Activated T-cell treated with anti-CD3 and anti-CD28 coated beads, Interleukin-2, amount 50 U/mL, for 4 hours (primary cell): ENCODE data around the gene GIGYF1. TPM values are rescaled to one million over a fixed set of nuclear protein-coding genes. Genes with fewer than 3 reads are reported as not detected.
A peak's percentile ranks its signal among the peaks of the same experiment; 100 is the strongest.

Source experiments
- ATAC-seq, 2 donors: fragments of 200-7000 bp; cut with Tn5 transposase; one replicate each; pipeline ENCODE4 v1.10.0; 2021
- DNase-seq: peaks from one replicate; pipeline ENCODE4 v3.0.0-alpha.2; 2020
- H3K27me3 Mint-ChIP-seq: one replicate; pipeline ENCODE4 v1.8.0; 2021; ENCODE audit warnings: low read depth, mixed read lengths
- H3K36me3 Mint-ChIP-seq: one replicate; pipeline ENCODE4 v1.8.0; 2022; ENCODE audit warnings: mixed read lengths; ENCODE audit not compliant: insufficient read depth
- H3K4me1 Mint-ChIP-seq: one replicate; pipeline ENCODE4 v1.8.0; 2021; ENCODE audit warnings: low read depth, mixed read lengths
- H3K4me3 Mint-ChIP-seq: one replicate; pipeline ENCODE4 v1.8.0; 2021; ENCODE audit warnings: mild to moderate bottlenecking, moderate library complexity, mixed read lengths
- H3K9me3 Mint-ChIP-seq: one replicate; pipeline ENCODE4 v1.8.0; 2021; ENCODE audit warnings: mixed read lengths
- total RNA-seq, 3 donors: library from RNA; stranded (reverse); gene quantifications; one replicate each; pipeline ENCODE4 v1.2.1, GENCODE V29; 2021

The GIGYF1 gene
- total RNA-seq, 3 donors from 2014 or later: 56.2 to 88.3 (median 58.0) TPM

GRCh38 chr7:100655908-100656674 lies 38.0 kb downstream of the GIGYF1 start, which contains the start of gene ACTL6B:
Gene ACTL6B (minus strand): TSS chr7:100656448. CDS start chr7:100656354, 94 bp downstream.
- H3K4me3 Mint-ChIP-seq: no peak within 1 kb of the TSS
- H3K36me3 Mint-ChIP-seq: no peaks in the 10 kb centered on the region
- peak; percentile 65 to 78 for ATAC-seq
- no peaks in the 10 kb centered on the region for H3K9me3 Mint-ChIP-seq
- H3K27me3 Mint-ChIP-seq: peaks cover 49% of the 10 kb centered on the region
- no peak for DNase-seq
- H3K4me1 Mint-ChIP-seq: peaks cover 2% of the 10 kb centered on the region

- Mint-ChIP-seq H3K4me3 (no peak overlapping the region), H3K9me3 (no peaks in the 10 kb centered on the region), H3K4me1 (peaks cover 2% of the 10 kb centered on the region), H3K27me3 (peaks cover 54% of the 10 kb centered on the region), H3K36me3 (no peaks in the 10 kb centered on the region)
- DNase-seq (no peak), ATAC-seq (no peak)
Observed at GRCh38 chr7:100654908-100655831, 38.9 kb downstream of the GIGYF1 start.

- H3K36me3 Mint-ChIP-seq: no peaks in the 10 kb centered on the region
Observed at GRCh38 chr7:100649826-100650565, 44.1 kb downstream of the GIGYF1 start.

GRCh38 chr7:100642534-100642907 lies 51.5 kb downstream of the GIGYF1 start:
- ATAC-seq (peak; percentile 50 to 72), DNase-seq (no peak)
- Mint-ChIP-seq H3K4me1 (no peaks in the 10 kb centered on the region), H3K27me3 (peaks cover 12% of the 10 kb centered on the region), H3K4me3 (no peak overlapping the region), H3K36me3 (no peaks in the 10 kb centered on the region), H3K9me3 (no peaks in the 10 kb centered on the region)

More at GRCh38 chr7:100649826-100650565, 44.1 kb downstream of the GIGYF1 start:
- Mint-ChIP-seq H3K9me3 (no peaks in the 10 kb centered on the region), H3K4me3 (no peak overlapping the region), H3K27me3 (peaks cover 45% of the 10 kb centered on the region), H3K4me1 (peaks cover 2% of the 10 kb centered on the region)
- no peak for DNase-seq
- no peak for ATAC-seq

DNA sequence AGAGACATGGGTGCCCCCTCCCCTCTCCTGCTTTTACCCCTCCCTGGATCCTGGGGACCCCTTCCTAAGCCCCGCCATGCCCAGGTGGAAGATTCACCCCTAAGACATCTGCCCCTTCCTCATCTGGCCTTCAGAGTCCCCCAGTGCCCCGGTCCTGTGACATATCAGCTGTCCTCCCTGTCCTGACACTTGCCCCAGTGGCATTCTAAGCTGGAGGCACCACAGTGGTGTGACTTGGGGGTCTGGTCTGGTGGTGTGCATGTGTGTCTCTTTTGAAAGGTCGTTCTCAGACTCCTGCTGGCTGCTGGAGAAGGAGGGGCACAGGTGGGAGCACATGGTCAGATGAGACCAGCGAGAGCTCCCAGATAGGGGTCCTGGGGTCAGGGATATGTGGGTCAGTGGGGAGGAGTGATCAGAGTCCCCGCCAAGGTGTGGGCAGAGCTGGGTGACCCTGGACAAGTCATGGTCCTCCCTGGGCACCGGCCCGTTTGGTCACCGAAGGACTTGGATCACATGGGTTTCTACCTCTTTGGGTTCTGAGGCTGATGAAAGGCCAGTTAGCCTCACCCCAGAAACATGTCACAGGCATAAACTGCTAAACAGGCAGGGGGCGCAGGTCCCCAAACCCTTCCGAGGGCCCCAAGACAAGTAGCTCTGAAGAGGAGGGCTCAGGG lies 52.1 kb downstream of the GIGYF1 start:
- Mint-ChIP-seq H3K27me3 (peaks cover 9% of the 10 kb centered on the region), H3K36me3 (no peaks in the 10 kb centered on the region), H3K4me3 (no peak overlapping the region), H3K4me1 (no peaks in the 10 kb centered on the region), H3K9me3 (no peaks in the 10 kb centered on the region)
- DNase-seq: no peak
- ATAC-seq: no peak

DNA sequence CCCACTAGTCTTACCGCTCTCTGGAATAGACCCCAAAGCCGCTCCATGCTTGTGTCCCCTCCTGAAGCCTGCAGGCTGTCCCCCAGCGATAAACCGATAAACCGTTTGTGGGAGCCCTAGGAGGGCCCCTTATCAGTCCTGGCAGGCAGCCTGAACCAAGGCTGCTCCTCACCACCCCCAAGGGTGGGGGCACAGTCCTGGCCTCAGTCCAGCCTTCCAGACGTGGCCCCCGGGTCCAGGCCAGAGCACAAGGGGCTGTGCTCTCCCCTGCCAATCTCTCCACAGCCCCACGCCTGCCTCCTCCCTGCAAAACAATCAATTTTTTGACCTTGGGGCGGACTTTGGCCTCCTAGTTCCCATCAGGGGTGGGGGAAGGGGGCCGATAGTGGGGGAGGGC lies 52.6 kb downstream of the GIGYF1 start, which contains the start of gene TFR2:
TFR2 (minus strand) TSS at position 90 of the 397 bp plus-strand sequence; CDS start at position 47, 43 bp downstream.
- H3K4me3 Mint-ChIP-seq: no peak within 1 kb of the TSS
- no peaks in the 10 kb centered on the region for H3K4me1 Mint-ChIP-seq
- DNase-seq (no peak), ATAC-seq (no peak)
- H3K36me3 Mint-ChIP-seq: no peaks in the 10 kb centered on the region
- H3K27me3 Mint-ChIP-seq: peaks cover 5% of the 10 kb centered on the region
- H3K9me3 Mint-ChIP-seq: no peaks in the 10 kb centered on the region

DNA sequence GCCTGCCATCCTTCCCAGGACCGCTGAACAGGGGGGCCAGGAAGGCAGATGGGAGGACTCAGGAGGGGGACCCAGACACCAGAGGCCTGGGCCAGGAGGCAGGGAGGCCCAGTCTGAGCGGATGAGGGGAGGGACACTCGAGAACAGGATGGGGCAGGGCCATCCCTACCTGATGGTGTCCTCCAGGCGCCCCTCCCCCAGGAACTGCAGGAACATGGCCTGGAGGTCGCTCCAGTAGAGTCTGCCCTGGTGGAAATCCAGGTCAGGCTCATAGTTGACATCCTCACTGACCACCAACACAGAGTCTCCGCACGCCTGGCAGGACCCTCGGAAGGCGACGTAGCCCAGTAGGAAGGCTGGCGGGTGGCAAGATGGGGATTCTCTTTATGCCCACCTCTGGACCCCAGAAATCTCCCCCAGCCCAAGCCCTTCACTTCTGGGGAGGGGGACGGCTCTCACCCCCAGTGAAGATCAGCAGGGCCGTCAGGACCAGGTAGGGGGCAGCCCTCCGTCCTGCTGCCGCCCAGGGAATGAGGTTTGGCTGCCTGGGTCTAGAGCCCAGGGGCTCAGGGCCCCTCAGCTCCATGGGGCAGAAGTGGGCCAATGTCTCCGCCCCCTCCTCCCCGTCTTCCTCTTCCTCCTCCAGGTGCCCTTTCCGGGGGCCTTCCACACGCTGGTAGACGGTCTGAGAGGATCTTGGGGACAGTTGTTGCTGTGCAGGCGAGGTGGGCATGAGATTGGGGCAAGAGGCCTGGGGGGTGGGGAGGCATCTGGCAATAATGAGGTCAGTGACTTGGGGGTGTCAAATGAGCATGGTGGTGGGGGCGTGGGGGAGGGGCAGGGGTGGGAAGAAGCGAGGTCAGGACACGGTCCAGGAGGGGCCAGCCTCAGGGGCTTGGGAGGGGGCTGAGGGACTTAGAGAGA lies 53.3 kb downstream of the GIGYF1 start:
- no peak overlapping the region for H3K4me3 Mint-ChIP-seq
- ATAC-seq (no peak), DNase-seq (no peak)
- H3K4me1 Mint-ChIP-seq: no peaks in the 10 kb centered on the region
- peaks cover under 1% of the 10 kb centered on the region for H3K36me3 Mint-ChIP-seq
- no peaks in the 10 kb centered on the region for H3K9me3 Mint-ChIP-seq
- no peaks in the 10 kb centered on the region for H3K27me3 Mint-ChIP-seq

DNA sequence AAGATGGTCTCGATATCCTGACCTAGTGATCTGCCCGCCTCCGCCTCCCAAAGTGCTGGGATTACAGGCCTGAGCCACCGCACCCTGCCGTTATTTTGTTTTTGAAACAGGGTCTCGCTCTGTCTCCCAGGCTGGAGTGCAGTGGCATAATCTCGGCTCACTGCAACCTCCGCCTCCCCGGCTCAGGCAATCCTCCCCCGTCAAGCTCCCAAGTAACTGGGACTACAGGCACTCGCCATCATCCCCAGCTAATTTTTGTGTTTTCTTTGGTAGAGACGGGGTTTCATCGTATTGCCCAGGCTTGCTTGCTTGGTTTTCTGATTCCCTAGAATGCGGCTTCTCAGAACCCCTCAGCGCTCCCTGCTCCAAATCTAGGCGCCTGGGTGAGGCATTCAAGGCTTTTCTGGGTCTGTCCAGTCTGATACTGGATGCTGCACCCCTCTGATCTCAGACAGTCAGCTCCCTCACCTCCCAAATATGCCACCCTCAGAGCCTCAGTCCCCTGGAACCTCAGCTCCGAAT lies 54.0 kb downstream of the GIGYF1 start:
- H3K4me3 Mint-ChIP-seq: no peak overlapping the region

DNA sequence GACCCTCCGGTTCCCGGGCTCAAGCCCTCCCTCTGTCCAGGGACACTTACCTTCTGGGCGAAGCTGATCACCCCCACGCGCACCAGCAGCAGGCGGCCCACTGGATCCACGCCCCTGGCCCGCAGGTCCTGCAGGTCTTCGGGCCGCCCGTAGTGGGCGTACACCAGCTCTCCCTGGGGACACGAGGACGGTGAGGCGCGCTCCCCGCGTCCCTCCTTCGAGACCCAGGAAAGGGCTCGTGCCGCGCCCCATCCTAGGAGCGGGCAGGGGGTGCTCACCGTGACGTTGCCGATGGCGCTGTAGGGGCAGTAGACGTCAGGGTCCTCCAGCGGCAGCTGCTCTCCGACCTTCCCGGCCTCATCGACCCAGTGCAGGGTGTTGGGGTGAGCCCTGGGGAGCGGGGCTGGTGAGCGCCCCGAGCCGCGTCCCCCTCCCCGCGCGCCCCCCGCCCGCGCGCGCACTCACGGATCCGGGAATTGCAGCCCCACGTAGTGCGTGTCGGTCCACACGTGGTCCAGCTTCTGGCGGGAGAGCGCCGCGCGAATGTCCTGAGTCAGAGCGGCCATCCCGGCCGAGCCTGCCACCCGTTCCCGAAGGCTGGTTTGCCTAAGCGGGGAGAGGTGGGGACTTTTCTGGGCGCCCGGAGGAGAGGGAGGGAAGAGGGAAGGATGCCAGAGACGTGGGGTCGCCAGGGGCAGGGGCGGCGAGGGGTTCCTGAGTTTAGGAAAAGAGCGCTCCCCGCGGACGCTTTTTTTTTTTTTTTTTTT lies 60.9 kb downstream of the GIGYF1 start:
- DNase-seq: peak; percentile 50
- peak overlapping the region; percentile 87 for H3K4me3 Mint-ChIP-seq
- ATAC-seq: peak; percentile 75 to 78
- H3K9me3 Mint-ChIP-seq: no peaks in the 10 kb centered on the region
- H3K27me3 Mint-ChIP-seq: no peaks in the 10 kb centered on the region
- H3K36me3 Mint-ChIP-seq: peaks cover 2% of the 10 kb centered on the region
- H3K4me1 Mint-ChIP-seq: peaks cover 16% of the 10 kb centered on the region

More for the DNA sequence above, 54.0 kb downstream of the GIGYF1 start:
- no peaks in the 10 kb centered on the region for H3K9me3 Mint-ChIP-seq
- H3K36me3 Mint-ChIP-seq: peaks cover 2% of the 10 kb centered on the region
- ATAC-seq (no peak), DNase-seq (no peak)
- H3K4me1 Mint-ChIP-seq: no peaks in the 10 kb centered on the region
- no peaks in the 10 kb centered on the region for H3K27me3 Mint-ChIP-seq

GRCh38 chr7:100630066-100630465 lies 64.0 kb downstream of the GIGYF1 start:
- Mint-ChIP-seq H3K9me3 (no peaks in the 10 kb centered on the region), H3K27me3 (no peaks in the 10 kb centered on the region), H3K4me1 (peaks cover 24% of the 10 kb centered on the region), H3K36me3 (no peaks in the 10 kb centered on the region), H3K4me3 (no peak overlapping the region)
- DNase-seq (no peak), ATAC-seq (no peak)
